Measurements from ENCODE around the gene OLFM1.

DNA sequence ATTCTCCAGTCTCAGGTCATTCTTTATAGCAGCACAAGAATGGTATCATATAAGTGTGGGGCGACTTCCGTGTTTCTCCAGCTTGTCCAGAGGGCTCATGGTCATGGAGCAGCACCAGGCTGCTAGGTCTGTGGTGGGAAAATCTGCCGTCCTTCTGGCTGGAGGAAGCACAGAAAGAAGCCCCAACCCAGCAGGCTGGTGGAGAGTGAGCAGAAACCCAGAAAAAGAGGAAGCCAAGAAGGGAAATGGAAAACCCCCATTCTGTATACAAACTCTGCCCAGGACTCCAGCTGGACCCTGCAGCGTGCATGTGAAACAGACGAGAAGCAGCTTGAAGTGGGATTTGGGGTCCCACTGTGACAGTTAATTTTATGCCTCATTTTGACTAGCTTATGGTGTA lies 34.3 kb upstream of the OLFM1 start:
- TF ChIP-seq, protein P1, sequence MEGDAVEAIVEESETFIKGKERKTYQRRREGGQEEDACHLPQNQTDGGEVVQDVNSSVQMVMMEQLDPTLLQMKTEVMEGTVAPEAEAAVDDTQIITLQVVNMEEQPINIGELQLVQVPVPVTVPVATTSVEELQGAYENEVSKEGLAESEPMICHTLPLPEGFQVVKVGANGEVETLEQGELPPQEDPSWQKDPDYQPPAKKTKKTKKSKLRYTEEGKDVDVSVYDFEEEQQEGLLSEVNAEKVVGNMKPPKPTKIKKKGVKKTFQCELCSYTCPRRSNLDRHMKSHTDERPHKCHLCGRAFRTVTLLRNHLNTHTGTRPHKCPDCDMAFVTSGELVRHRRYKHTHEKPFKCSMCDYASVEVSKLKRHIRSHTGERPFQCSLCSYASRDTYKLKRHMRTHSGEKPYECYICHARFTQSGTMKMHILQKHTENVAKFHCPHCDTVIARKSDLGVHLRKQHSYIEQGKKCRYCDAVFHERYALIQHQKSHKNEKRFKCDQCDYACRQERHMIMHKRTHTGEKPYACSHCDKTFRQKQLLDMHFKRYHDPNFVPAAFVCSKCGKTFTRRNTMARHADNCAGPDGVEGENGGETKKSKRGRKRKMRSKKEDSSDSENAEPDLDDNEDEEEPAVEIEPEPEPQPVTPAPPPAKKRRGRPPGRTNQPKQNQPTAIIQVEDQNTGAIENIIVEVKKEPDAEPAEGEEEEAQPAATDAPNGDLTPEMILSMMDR (IDR thresholded peaks at IDR 0.05), result no peak
- TF ChIP-seq EZH2 (IDR thresholded peaks at IDR 0.05; ENCODE audit: borderline replicate concordance, insufficient read depth, low read depth, low read length, poor library complexity, severe bottlenecking), result no peak
